Ammon's horn (tissue), 1 donor: ENCODE data around the gene ITPKB.
"Not testable (repeated sequence)": the region's sequence is repeated elsewhere in the genome, so short reads cannot be mapped to it uniquely, and the experiment has no call there.

ENCODE experiments used
- DNase-seq: peaks from one replicate; pipeline ENCODE4 v3.0.0-alpha.2; 2016; ENCODE audit warnings: low spot score

Gene ITPKB

DNA sequence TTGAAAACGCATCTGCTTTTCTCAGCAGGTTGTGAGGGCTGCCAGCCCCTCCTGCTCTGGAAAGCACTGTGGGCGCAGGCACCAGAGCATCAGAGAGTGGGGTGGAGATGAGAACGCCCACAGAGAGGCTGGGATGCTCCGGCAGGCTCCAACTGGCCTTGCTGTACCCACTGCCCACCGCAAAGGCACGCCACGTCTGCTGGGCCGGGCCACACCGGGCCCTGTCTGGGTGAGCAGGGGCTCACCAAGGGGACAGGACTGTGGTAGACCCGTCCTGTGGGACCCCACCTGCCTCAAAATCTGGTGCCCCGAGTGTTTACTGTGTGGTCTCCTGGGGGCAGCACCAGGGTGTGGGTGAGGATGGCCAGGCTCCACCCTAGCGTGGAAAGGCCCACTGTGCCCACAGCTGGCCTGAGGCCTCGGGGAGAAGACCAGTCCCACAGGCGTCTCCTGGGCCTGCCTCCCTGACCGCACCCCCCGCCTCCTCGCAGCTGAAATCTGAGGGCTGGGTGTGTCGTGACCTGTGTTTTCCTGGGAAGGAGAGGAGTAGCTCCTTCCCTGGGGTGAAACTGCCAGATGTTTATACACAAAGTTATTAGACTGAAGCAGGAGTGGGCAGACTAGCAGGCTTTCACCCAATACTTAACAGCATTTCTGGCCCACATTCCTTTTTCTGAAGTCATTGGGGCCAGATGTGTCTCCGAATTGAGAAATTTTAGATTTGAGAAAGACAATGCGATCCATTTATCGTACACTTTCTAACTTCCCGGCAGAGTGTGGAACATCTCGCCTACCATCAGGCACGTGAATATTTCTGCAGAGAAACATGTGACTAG is 136.7 kb downstream of the ITPKB start:
- no peak for DNase-seq

DNA sequence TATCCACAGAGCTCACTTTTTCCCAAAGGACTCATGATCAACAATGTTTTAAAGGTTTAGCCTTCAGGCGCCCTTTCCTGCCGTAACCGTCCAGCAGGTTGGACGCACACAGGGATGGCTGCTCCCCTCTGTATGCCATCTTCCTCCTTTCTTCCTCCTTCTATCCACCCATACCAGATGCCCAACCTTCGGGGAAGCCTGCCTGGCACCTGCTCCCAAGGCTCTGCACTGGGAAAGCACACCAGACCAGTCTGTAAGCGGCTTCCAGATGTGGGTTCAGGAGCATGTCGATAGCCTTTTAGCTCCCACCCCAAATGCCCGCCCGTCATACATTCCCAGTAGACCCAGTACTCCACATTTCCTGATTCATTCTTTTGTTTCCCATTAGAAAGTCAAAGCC is 137.6 kb downstream of the ITPKB start:
- no peak for DNase-seq

DNA sequence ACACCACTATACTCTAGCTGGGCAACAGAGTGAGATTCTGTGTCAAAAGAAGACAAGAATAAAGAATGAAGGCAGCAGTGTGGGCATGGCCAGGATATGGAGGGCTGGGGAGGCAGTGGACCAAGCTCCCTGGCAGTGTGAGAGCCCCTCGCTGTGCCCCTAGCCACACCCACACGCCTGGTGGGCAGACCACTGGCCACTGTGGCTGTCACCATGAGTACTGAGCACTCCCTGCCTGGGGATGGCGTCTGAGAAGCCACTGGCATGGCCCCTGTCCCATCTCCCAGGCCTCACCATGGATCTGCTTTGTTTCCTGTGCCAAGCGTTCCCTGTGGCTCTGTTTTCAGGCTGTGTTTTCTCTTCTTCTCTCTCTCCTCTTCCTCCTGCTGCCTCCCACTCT is 138.8 kb downstream of the ITPKB start:
- DNase-seq: no peak

GRCh38 chr1:226599636-226600238 is 139.3 kb downstream of the ITPKB start:
- no peak for DNase-seq

DNA sequence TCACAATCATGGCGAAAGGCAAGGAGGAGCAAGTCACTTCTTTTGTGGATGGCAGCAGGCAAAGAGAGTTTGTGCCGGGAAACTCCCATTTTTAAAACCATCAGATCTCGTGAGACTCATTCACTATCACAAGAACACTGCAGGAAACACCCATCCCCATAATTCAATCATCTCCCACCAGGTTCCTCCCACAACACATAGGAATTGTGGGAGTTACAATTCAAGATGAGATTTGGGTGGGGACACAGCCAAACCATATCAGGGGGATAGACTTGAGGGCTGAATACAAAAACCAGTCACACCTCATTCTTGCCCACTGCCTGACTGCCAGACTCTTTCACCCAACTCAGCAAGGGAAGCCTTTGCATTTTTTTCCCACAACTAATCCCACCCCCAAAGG is 140.1 kb downstream of the ITPKB start:
- not testable (repeated sequence) for DNase-seq

DNA sequence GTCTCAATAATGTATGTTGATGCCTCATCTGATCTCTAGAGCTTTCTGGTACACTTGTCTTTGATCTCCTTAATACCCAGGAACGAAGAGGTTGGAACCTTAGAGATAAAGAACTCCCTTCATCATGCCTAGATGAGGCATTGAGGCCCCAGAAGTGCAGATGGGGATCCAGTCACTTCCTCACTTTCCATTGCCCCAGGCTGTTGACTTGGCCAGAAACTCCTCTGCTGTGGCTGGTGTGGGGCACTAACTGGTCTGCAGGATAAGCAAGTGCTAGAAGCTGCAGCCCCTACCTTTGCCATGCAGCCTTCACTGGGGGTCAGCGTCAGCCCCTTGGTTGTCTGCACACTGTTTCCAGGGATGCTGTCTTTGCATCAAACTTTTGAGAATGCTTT is 140.6 kb downstream of the ITPKB start:
- no peak for DNase-seq

DNA sequence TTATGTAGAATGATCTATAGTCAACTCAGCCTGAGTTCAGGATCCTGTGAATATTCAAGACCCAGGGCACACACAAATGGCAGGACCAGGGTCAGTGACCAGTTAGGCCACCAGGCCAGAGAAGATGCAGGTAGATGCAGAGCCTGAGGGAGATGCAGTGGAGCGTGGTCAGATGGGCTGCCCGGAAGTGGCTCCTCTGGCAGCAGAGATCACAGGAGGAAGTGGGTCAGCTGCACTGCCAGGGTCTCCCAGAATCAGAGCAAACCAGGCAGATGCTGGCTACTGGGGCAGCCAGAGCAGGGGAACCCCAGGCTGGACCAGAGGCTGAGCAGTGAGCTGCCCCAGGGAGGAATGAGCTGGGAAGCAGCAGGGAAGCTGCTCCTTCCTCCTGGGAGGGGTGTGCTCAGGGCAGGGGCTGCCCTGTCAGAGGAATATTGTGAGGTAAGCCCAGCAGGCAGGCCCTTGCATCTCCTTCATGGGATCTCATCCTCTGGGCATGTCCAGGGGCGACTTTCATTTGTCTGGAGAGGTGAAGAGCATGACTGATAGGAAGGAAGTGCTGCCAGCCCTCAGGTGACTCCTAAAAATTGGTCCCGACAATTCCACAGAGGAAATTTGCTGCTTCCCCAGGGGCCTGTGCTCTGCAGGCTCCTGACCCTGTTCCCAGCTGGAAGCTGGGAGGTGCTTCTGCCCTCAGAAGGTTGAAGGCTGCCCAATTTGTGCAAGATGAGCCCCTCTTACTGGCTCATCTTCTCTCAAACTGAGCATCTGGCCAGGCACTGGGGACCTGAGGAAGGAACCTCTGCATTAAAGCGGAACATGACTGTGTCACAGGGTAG is 141.2 kb downstream of the ITPKB start:
- DNase-seq: no peak

DNA sequence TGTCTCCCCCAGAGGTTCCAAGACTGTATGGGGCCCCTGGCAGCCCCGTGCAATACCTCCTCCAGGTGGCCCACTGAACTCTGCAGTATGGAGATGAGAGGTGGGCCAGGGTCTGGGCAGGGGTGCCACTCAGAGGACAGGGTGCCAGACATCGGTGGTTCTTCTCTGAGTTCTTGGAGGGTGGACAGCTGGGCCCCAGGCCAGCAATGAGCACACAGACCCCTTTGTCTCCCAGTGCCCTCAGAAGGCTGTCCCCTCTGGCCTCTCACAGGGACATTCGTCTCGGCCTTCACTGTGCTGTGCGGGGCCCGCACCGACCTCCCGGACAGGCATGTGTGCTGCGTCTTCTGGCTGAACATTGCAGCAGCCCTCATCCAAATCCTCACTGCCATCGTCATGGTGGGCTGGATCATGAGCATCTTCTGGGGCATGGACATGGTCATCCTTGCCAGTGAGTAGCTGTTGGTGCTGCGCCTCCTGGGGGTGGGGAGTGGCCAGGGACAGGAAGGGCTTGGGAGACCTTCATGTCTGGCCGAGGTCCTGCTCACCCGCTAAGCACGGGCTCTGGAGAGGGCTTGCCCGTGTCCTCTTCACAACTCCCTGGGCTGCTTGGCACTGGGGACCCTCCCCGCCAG is 142.4 kb downstream of the ITPKB start:
- no peak for DNase-seq

- no peak for DNase-seq
Observed at GRCh38 chr1:226593541-226593940, 145.5 kb downstream of the ITPKB start.

- DNase-seq: no peak
Observed at GRCh38 chr1:226590614-226591013, 148.5 kb downstream of the ITPKB start.

- no peak for DNase-seq
Observed at GRCh38 chr1:226589008-226589733, 149.9 kb downstream of the ITPKB start.

GRCh38 chr1:226588484-226588883 is 150.6 kb downstream of the ITPKB start:
- no peak for DNase-seq

DNA sequence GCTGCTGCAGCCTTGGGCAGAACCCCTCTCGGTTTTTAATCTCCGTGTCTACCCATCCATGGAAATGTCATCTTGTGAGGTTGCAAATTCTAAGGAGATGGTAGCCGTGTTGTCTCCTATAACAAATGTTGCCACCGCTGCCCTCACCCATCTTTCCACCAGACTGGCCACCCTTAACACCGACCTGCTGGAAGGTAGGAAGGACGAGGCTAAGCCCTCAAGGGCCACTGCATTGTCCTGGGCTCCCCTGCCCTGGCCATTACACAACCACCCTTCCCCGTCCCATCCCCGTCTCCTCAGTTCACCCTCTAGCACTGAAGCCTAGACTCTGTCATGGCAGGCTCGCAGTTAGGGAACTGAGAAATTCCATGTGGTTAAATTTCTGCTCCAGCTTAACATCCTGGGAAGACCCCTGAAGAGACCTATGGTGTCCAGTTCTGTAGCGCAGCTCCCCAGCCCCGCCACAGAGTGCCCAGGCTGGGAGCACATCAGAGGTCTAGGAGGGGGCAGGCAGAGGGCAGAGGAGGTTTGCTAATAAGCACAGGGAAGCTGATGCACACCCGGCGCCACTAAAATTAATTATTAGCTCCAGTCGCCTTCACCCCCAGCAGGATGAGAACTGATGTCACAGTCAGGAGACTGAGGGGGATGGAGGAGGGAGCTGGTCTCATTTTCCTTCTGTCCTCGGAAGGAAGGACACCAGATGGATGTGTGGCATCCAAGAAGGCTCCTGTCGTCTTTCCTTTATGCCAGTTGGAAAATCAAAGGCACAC is 152.2 kb downstream of the ITPKB start:
- no peak for DNase-seq

DNA sequence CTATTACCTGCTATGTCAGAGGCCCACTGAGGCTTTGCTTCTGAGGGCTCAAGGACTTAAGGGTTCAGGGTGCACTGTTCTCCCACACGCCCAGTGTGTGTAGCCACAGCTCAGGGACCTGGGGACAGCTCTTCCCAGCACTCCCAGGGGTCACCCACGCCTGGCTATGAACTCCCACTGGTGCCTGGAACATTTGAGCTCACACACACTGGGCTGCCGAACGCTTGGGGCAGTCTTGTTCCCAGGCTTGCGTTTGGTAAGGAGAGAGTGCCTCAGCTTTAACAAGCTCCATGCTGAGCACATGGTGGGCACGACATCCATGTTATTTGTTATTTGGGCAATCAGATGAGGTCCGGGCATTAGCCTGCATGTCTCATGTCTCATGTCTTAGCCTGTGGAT is 153.0 kb downstream of the ITPKB start:
- no peak for DNase-seq

DNA sequence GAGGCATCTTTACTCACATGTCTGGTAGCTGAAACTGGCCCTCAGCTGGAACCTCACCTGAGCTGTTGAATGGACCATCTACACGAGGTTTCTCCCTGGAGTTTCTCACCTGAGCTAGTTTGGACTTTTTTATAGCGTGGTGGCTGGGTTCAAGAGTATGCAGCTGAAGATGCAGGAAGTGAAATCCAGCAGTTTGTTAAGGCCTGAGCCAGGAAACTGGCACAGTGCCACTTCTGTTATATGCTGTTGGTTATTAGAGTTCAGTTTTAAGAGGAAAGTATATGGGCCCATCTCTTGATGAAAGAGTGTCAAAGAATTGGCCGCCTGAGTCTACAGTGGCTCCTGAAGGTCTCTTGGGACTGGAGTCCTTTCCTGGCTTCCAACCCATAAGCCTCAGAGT is 154.9 kb downstream of the ITPKB start:
- DNase-seq: no peak

DNA sequence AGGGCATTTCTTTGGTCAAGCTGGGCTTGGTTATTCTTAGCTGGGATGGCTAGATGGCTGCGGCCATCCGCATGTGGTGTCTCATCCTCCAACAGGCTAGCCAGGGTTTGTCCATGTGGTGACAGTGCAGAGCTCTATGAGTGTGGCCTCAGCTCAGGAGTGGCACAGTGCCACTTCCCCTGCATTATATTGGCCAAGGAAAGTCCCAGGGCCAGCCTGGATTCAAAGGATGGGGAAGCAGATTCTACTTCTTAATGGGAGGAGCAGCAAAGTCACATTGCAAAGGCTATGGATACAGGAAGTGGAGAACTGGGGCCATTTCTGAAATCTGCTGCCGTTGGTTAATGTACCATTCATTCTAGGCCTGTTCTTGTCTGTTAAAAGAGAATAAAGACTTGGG is 156.1 kb downstream of the ITPKB start:
- no peak for DNase-seq
